GM19035 (cell line): ENCODE measurements around the gene RHO.
"Not testable (repeated sequence)": the region's sequence is repeated elsewhere in the genome, so short reads cannot be mapped to it uniquely, and the experiment has no call there.

Experiments
- ATAC-seq: cut with Tn5 transposase; IDR thresholded peaks from one replicate; pipeline ENCODE4 v1.9.1; 2021; ENCODE audit not compliant: unreplicated experiment

The RHO gene

GRCh38 chr3:129528589-129529100 lies at the start of gene RHO:
TSS of gene RHO (plus strand) at chr3:129528639. CDS start at chr3:129528734, 95 bp downstream.
- no peak for ATAC-seq

DNA sequence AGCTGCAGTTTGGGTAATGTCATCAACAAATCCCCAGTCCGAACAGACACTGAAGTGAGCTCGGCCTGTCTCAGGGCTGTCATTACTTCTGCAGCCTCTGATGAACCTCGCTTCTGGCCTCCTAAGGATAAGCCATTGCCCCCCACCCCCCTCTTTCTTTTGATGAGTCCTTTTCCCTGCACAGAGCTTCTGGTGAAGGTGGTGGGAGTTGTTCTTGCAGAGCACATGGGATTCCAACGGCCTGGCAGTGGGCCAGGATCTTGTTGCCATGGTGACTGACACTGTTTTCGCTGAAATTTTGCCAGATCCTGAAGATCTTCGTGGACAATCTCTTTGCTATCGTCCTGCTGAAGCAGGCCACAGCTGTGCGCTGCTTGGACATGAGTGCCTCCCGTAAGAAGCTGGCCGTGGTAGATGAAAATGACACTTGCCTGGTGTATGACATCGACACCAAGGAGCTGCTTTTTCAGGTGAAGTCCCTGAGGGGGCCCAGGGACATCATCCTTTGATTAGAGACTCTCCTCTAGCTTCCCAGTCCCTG lies 47.1 kb upstream of the RHO start:
- ATAC-seq: not testable (repeated sequence)

GRCh38 chr3:129481766-129482332 lies 46.6 kb upstream of the RHO start:
- no peak for ATAC-seq

DNA sequence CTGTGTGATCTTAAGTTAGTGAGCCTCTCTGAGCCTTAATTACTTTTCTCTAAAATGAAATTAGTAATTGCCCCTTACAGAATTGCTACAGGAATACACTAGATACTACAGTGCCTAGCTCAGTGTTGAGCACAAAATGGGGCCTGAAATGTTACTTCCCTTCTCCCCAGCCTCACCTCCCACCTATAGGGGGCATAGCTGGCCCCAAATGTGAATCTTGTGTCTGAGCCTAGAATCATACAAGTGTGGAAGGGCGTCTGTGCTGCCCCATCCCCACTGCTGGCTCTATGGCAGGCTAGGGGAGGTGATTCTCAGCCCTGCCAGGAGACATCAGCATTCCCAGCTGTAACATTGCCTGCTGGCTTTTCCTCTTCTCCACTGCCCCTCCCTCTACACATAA lies 45.7 kb upstream of the RHO start:
- no peak for ATAC-seq

GRCh38 chr3:129483870-129484269 lies 44.6 kb upstream of the RHO start:
- no peak for ATAC-seq

DNA sequence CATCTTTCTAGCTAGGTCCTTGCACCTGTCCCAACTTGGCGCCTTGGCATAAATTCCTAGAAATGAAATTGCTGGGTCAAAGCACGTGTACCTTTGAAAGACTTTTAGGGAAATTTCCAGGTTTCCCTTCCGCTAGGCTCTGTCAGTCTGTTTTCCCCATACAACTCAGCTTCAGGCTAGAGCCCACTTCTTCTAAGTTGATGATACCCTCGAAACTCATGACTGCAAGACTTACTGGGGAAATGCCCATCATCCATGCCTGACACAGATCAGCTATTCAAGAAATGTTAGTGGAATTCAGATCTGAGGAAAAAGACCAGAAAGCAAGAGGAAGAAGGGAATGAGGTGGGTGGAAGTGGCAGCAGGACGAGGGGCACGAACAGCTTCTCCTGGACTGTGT lies 43.3 kb upstream of the RHO start:
- not testable (repeated sequence) for ATAC-seq

DNA sequence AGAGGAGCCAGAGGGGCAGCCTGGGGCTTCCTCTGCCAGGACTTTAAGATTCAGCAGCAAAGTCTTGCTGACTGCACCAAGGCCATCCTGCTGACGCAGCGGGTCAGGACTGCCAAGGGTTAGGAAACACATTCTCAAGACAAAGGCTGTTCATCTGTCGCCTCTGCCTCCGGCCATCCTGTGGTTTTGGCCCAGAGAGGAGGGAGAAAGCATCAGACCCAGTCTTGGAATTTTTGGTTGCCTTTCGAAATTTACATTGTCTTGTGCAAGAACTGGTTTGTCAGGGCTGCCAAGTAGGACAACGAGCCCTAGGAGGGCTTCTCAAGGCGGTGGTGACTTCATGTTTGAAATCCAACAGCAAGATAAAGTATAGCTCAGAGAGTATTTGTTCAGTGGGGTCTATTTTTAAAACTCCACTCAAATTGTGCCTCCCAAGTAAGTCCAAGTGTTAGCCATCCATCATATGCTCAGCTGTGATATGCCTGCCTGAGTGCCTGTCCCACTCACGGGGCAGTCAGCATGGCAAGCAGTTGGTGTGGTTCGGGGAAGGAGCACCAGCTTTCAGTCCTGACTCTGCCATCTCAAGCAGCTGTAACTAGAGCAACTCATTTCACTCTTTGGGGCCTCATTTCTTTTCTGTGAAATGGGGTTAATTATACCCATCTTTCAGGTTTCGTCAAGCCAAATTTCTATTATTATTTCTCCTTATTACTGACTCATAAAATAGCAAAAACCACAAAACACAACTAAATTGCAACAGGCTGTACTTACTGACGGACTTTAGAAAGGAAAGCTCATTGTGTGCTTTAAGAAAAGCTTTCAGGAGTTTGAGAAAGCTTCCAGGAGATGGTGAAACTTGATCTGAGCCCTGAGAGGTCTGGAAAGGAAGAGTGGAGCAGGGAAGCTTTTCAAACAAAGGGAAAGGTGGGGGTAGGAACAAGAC lies 42.4 kb upstream of the RHO start:
- ATAC-seq: peak; percentile 43

DNA sequence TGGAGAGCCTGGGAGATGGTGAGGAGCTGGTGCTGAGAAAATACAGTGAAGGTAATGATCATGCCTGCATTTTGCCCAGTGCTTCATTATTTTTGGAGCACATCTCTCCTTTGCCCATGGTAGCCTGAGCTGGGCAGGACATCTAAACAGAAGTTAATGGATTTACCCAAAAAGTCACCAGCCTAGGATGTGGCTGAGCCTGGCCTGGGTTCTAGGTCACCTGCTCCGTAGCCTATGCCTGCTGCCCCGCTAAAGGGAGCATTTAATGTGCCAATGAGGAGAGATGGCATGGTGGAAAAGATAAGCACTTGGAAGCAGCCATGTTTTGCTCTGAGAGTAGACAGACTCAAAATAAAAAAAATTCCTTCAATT lies 41.8 kb upstream of the RHO start:
- no peak for ATAC-seq

DNA sequence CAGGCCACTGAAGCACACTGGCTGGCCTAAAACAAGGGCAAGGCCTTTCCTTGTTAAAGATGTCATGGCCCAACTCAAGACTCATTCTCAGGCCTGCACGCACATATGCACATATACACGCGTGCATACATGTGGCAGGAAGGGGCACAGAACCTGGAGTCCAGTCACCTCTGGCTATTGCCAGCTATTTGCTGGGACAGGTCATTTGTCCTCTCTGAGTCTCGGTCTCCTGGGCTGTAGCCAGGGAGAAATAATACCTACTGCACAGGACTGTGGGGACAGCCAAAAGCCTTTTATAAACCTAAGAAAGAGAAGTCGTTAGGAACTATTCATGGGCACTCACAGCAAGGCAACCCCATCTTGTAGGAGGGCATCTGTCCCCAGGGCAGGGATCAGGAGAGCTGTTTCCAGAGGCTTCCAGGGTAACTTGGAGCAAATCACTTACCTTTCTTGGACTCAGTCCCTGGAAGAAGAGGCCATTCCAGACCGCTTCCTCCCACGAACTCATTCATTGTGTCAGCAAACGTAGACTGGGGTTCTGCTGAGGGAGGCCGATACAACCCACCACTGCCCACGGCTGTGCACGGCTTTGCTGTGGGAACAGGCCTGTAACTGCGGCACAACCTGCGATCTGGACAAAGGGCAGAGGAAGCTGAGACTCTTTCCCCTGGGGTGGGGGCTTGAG lies 41.1 kb upstream of the RHO start:
- no peak for ATAC-seq

DNA sequence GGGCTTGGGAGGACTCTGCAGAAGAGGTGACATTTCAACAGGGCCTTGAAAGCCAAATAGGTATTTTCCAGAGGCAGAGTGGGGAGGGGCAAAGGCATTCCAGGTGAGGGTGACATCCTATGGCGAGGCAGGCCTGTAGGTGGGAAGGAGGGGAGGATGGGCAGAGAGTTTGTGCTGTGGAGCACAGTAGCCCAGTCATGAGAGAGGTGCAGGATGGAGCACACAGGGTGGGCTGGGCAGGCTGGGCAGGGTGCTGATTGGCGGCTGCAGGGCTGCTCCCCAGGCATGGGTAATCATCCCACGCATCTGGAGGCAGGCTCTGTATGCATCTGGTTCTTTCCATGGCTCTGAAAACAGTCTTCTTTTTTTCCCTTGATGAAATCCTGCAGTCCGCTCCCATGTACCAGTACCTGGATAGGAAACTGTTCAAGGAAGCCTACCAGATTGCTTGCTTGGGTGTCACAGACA lies 40.5 kb upstream of the RHO start:
- not testable (repeated sequence) for ATAC-seq

GRCh38 chr3:129489258-129489657 lies 39.2 kb upstream of the RHO start:
- ATAC-seq: not testable (repeated sequence)

DNA sequence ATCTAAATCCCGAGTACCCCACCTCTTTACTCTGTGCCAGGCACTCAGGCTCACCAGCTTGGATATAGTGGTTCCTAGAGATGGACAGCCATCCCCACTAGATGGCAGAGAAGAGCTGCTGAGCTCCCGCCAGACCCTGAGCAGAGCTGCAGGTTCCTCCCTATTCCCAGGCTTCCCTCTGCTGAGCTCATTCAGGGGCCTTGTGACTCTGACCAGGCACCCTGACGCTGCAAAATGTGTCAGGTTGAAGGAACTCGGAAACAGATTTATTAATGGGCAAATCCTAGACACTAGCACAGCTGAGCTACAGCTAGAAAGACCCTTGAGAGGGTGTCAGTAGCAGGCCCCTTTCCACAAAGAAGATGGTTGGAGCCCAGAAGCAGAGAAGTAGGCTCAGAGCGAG lies 38.2 kb upstream of the RHO start:
- ATAC-seq: peak; percentile 76

- ATAC-seq: not testable (repeated sequence)
Measured at GRCh38 chr3:129491077-129491476, 37.4 kb upstream of the RHO start.

DNA sequence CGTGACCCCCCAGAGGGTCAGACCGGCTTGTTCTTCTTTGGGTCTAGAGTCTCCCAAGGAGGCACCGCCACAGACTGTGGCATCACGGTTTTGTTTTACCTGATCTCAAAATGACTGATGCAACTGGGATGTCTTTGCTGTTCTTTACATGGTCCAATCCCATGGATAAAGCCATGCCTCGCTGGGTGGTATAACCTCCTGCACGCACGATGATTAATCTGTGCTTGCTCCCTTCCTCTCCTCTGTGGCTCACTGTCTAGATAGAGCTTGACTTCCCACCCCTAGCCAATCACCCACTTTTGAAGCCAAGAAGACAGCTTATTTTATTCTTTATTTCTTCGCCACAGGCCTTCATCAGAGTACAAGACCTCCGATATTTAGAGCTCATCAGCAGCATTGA lies 36.6 kb upstream of the RHO start:
- ATAC-seq: no peak

GRCh38 chr3:129492691-129493090 lies 35.7 kb upstream of the RHO start:
- no peak for ATAC-seq

DNA sequence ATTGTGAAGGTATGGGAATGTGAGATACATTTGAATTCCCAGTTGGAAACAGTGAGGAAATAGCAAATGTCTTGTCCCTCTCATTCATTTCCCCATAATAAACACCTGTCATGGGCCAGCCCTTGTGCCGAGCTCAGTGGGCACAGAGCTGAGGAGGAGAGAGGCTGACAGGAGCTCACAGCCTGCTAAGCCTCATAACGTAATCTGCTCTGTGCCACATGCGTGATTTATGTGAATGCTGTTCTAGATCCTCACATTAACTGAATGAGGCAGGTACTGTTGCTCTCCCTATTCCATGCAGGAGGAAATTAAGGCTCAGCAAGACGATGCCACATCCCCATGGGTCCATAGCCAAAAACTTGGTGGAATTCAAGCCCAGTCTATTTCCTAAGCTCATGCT lies 35.2 kb upstream of the RHO start:
- ATAC-seq: no peak

GRCh38 chr3:129494499-129494898 lies 33.9 kb upstream of the RHO start:
- not testable (repeated sequence) for ATAC-seq

DNA sequence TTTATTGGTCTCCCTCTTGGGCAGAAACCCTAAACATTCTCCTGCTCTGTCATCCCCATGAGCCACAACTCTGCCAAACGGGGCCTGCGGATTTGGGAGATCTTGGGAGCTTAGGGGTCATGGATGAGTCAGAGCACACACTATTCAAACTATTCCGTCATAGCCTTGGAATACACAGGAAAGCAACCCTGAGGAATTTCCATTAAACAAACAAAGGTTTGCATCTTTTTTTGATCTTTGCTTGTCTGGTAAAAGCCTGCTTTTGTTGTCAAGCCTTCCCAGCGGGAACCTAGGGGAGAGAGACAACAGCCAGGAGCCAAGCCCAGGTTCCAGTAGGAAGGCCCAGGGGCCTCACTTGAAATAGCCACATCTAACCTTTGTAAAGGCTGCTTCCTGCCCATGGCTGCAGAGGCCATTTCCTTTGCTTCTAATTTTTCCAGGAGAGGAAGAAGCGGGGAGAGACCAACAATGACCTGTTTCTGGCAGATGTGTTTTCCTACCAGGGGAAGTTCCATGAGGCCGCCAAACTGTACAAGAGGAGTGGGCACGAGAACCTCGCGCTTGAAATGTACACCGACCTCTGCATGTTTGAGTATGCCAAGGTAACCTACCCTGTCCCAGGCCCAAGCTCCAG lies 33.3 kb upstream of the RHO start:
- ATAC-seq: not testable (repeated sequence)

DNA sequence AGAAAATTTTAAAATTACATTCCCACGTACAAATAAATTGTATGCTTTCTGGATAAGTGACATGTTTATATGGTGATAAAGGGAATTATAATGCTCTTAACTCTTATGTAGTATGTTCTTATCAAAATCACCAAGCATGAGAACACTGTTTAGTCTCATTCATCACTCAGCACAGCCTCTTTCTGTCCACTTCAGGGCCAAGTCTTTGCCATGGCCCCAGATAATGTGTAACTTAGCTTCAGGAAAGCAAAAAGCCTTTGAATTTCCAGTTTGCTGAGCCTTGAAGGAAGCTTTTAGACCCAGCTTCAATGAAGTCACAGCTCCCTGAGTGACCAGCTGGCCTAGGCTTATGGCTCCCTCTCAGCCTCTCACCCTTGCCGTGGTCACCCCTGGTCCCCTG lies 30.6 kb upstream of the RHO start:
- not testable (repeated sequence) for ATAC-seq

- ATAC-seq: not testable (repeated sequence)
Measured at GRCh38 chr3:129498603-129499488, 29.6 kb upstream of the RHO start.
